Stimulated activated naive B cell treated with anti-CD40 and anti-IgM and Interleukin-4, amounts not matched to agents 10 μg/mL and 1 μg/mL and 100 μg/mL, for 72 hours (primary cell): Measurements from ENCODE around the gene ARHGEF2.

Source experiments
- ATAC-seq, 2 donors: fragments of 150-1000 bp; cut with Tn5 transposase; replicated peaks; 2 replicates each; pipeline ENCODE4 v1.10.0; 2021; ENCODE audit warnings: moderate library complexity in 1 of 2
- DNase-seq: peaks from one replicate; pipeline ENCODE4 v3.0.0; 2021
- H3K27ac Mint-ChIP-seq: one replicate; pipeline ENCODE4 v1.8.0; 2022; ENCODE audit warnings: mild to moderate bottlenecking, mixed read lengths
- H3K27me3 Mint-ChIP-seq, 2 donors: one replicate each; pipeline ENCODE4 v1.8.0; 2022; ENCODE audit warnings: mixed read lengths in 2 of 2
- H3K36me3 Mint-ChIP-seq, 2 donors: one replicate each; pipeline ENCODE4 v1.8.0; 2022; ENCODE audit warnings: mixed read lengths in 2 of 2, mild to moderate bottlenecking in 1 of 2
- H3K4me1 Mint-ChIP-seq, 2 donors: one replicate each; pipeline ENCODE4 v1.8.0; 2022; ENCODE audit warnings: mixed read lengths in 2 of 2, mild to moderate bottlenecking in 1 of 2
- H3K4me3 Mint-ChIP-seq, 2 donors: one replicate each; pipeline ENCODE4 v1.8.0; 2022; ENCODE audit warnings: mild to moderate bottlenecking in 2 of 2, mixed read lengths in 2 of 2, moderate library complexity in 1 of 2
- H3K9me3 Mint-ChIP-seq, 2 donors: one replicate each; pipeline ENCODE4 v1.8.0; 2022; ENCODE audit warnings: mixed read lengths in 2 of 2, mild to moderate bottlenecking in 1 of 2

ARHGEF2 gene

DNA sequence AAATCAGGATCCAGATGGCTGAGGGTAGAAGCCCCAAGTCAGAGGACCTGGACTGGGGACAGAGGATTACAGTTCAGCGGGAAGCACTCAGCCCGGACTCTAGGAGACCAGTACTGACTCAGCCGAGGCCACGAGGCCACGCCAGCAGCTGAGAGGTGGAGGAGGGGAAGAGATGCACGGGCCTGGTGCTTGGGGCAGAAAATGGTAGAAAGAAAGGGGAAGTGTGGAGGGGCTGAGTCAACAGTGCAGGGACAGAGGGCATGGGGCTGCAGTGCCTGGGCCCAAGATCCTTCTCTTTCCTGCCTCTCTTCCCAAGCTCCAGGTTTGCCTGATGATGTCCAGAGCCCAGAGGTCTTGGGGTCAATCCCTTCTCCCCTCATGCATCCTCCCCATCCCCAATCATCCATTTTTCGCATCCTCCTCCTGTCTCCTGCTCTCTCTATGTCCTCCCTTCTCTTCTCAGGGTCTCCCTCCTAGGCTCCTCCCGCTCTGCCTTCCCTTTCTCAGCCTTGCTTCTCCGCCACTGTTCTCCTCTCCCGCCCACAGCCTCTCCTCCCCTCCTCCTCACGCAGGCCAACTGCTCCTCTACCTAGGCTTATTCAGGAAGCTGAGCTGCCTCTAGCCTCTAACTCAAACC is 7.7 kb downstream of the ARHGEF2 start:
- ATAC-seq (peak; percentile 98 to 99), DNase-seq (peak; percentile 64)
- H3K4me1 Mint-ChIP-seq = peaks cover 85 to 97% of the 10 kb centered on the region in 2 donors
- peaks cover 62 to 76% of the 10 kb centered on the region in 2 donors for H3K36me3 Mint-ChIP-seq
- H3K27ac Mint-ChIP-seq = peak overlapping the region; percentile 90
- H3K9me3 Mint-ChIP-seq = no peaks in the 10 kb centered on the region
- H3K4me3 Mint-ChIP-seq = peak overlapping the region; percentile 71 to 74
- H3K27me3 Mint-ChIP-seq = no peaks in the 10 kb centered on the region

DNA sequence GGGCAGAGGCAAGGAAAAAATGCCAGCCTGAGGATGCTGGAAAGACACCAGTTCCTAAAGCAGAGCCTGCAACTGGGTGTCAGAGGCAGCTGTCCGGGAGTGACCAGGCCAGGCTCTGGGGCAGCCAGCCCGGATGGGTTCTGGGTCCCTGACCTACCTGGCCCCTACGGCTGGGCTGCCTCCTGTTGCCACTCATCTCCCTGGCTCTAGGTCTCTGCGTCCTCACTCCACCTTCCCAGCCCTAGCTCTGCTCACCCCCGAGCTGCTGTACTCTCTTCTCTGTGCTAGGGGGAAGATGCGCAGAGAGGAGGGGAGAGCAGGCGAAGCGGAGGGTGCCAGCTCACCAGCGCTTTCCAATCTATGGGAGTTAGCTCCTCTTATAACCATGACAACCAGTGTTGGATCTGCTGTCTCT is 9.0 kb downstream of the ARHGEF2 start:
- peaks cover 65 to 78% of the 10 kb centered on the region in 2 donors for H3K36me3 Mint-ChIP-seq
- no peak for DNase-seq
- peaks cover 75 to 96% of the 10 kb centered on the region in 2 donors for H3K4me1 Mint-ChIP-seq
- no peaks in the 10 kb centered on the region for H3K27me3 Mint-ChIP-seq
- H3K4me3 Mint-ChIP-seq = peak overlapping the region; percentile 71 to 74
- no peak for ATAC-seq
- no peaks in the 10 kb centered on the region for H3K9me3 Mint-ChIP-seq
- H3K27ac Mint-ChIP-seq = peak overlapping the region; percentile 90

GRCh38 chr1:155968670-155969069 is 9.7 kb downstream of the ARHGEF2 start:
- peaks cover 66 to 78% of the 10 kb centered on the region in 2 donors for H3K36me3 Mint-ChIP-seq
- DNase-seq = no peak
- no peaks in the 10 kb centered on the region for H3K9me3 Mint-ChIP-seq
- no peaks in the 10 kb centered on the region for H3K27me3 Mint-ChIP-seq
- H3K4me1 Mint-ChIP-seq = peaks cover 74 to 94% of the 10 kb centered on the region in 2 donors
- ATAC-seq = no peak
- H3K27ac Mint-ChIP-seq = peak overlapping the region; percentile 95
- H3K4me3 Mint-ChIP-seq = peak overlapping the region in 1 of 2 donors; percentile 57

- ATAC-seq = no peak
- H3K9me3 Mint-ChIP-seq = no peaks in the 10 kb centered on the region
- peaks cover 62 to 74% of the 10 kb centered on the region in 2 donors for H3K36me3 Mint-ChIP-seq
- H3K27me3 Mint-ChIP-seq = no peaks in the 10 kb centered on the region
- H3K4me3 Mint-ChIP-seq = peak overlapping the region; percentile 33 to 63
- H3K27ac Mint-ChIP-seq = peak overlapping the region; percentile 95
- H3K4me1 Mint-ChIP-seq = peaks cover 70 to 87% of the 10 kb centered on the region in 2 donors
- no peak for DNase-seq
Measured at GRCh38 chr1:155968051-155968400, 10.3 kb downstream of the ARHGEF2 start.

GRCh38 chr1:155967341-155968050 is 10.9 kb downstream of the ARHGEF2 start:
- Mint-ChIP-seq H3K9me3 (no peaks in the 10 kb centered on the region), H3K27me3 (no peaks in the 10 kb centered on the region), H3K4me1 (peaks cover 70 to 87% of the 10 kb centered on the region in 2 donors), H3K36me3 (peaks cover 61 to 74% of the 10 kb centered on the region in 2 donors), H3K4me3 (peak overlapping the region; percentile 33 to 63), H3K27ac (peak overlapping the region; percentile 95)
- ATAC-seq (no peak), DNase-seq (no peak)

GRCh38 chr1:155966750-155967149 is 11.6 kb downstream of the ARHGEF2 start:
- Mint-ChIP-seq H3K27me3 (no peaks in the 10 kb centered on the region), H3K27ac (peak overlapping the region; percentile 92), H3K4me3 (peak overlapping the region; percentile 43 to 48), H3K9me3 (no peaks in the 10 kb centered on the region), H3K4me1 (peaks cover 70 to 87% of the 10 kb centered on the region in 2 donors), H3K36me3 (peaks cover 64 to 74% of the 10 kb centered on the region in 2 donors)
- DNase-seq (no peak), ATAC-seq (no peak)

GRCh38 chr1:155966135-155966534 is 12.2 kb downstream of the ARHGEF2 start:
- peak overlapping the region in 1 of 2 donors; percentile 25 for H3K4me3 Mint-ChIP-seq

GRCh38 chr1:155964193-155964592 is 14.2 kb downstream of the ARHGEF2 start:
- no peaks in the 10 kb centered on the region for H3K27me3 Mint-ChIP-seq
- no peaks in the 10 kb centered on the region for H3K9me3 Mint-ChIP-seq
- no peak for DNase-seq
- ATAC-seq = no peak
- peaks cover 68 to 87% of the 10 kb centered on the region in 2 donors for H3K4me1 Mint-ChIP-seq
- H3K36me3 Mint-ChIP-seq = peaks cover 71 to 77% of the 10 kb centered on the region in 2 donors
- H3K4me3 Mint-ChIP-seq = no peak overlapping the region
- H3K27ac Mint-ChIP-seq = peak overlapping the region; percentile 53

More at GRCh38 chr1:155966135-155966534, 12.2 kb downstream of the ARHGEF2 start:
- no peaks in the 10 kb centered on the region for H3K27me3 Mint-ChIP-seq
- no peaks in the 10 kb centered on the region for H3K9me3 Mint-ChIP-seq
- peak overlapping the region; percentile 92 for H3K27ac Mint-ChIP-seq
- H3K36me3 Mint-ChIP-seq = peaks cover 68 to 78% of the 10 kb centered on the region in 2 donors
- ATAC-seq (no peak), DNase-seq (no peak)
- H3K4me1 Mint-ChIP-seq = peaks cover 71 to 87% of the 10 kb centered on the region in 2 donors

DNA sequence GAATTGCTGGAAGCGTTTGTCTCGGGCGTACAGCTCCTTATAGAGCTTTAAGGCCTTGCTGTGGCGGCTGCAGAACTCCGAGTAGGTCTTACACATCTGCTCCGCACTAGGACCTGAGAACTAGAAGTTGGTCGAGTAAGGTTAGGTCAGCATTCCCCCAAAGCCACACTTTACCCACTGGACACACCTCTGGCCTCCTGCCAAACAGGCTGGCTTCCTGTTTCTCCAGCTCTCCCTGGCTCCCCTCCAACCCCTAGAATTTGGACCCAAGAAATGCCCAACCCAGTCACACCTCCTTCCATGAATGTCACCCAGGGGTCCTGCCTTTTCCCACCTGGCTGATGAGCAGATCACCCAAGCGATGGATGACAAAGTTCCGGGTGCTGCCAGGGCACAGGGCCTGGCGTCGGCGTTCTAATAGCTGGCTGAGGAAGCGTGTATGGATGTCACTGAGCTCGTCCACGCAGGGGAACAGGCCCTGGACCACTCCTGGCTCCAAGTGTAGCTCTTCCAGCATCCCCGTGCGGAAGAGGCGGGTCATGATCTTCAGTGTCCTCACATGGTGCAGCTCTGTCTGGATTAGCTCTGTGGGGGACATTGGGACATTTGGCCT is 15.6 kb downstream of the ARHGEF2 start:
- Mint-ChIP-seq H3K36me3 (peaks cover 62% of the 10 kb centered on the region in 2 donors), H3K4me1 (peaks cover 55 to 73% of the 10 kb centered on the region in 2 donors), H3K27ac (peak overlapping the region; percentile 65), H3K4me3 (no peak overlapping the region), H3K9me3 (no peaks in the 10 kb centered on the region), H3K27me3 (no peaks in the 10 kb centered on the region)
- ATAC-seq = no peak
- no peak for DNase-seq

- no peaks in the 10 kb centered on the region for H3K27me3 Mint-ChIP-seq
- peaks cover 61 to 63% of the 10 kb centered on the region in 2 donors for H3K36me3 Mint-ChIP-seq
- DNase-seq (no peak), ATAC-seq (peak in 1 of 2 donors; percentile 30)
- peak overlapping the region; percentile 94 for H3K27ac Mint-ChIP-seq
- H3K4me1 Mint-ChIP-seq = peaks cover 47 to 65% of the 10 kb centered on the region in 2 donors
- peak overlapping the region in 1 of 2 donors; percentile 25 for H3K4me3 Mint-ChIP-seq
- H3K9me3 Mint-ChIP-seq = no peaks in the 10 kb centered on the region
Measured at GRCh38 chr1:155961937-155962336, 16.4 kb downstream of the ARHGEF2 start.

GRCh38 chr1:155960081-155960745 is 18.1 kb downstream of the ARHGEF2 start:
- Mint-ChIP-seq H3K36me3 (peaks cover 49% of the 10 kb centered on the region in 2 donors), H3K27me3 (no peaks in the 10 kb centered on the region), H3K9me3 (no peaks in the 10 kb centered on the region), H3K4me3 (peak overlapping the region; percentile 64 to 67), H3K27ac (peak overlapping the region; percentile 94), H3K4me1 (peaks cover 37 to 49% of the 10 kb centered on the region in 2 donors)
- ATAC-seq (peak; percentile 68 to 81), DNase-seq (no peak)

DNA sequence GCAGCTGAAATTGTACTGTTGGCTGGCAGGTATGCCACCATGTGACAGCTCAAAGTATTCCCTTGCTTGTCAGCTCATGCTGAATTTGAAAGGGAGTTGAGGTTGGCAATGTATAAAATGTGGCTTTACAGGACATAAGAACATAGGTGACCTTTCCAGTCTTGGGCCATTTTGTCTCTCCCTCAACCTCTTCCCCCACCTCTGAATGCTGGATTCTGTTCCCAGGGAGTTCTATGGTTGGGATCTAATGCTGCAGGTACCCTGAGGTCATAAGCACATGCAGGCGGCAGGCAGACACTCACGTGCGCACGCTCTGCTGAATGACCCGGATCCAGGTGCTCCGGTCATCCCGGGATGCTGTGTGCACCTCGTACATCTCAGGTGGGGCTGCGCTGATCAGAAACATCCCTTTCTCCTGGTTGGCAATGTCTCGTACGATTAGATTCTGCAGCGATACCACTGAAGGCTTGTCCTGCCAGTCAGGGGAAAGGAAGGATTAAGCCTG is 20.9 kb downstream of the ARHGEF2 start:
- DNase-seq (no peak), ATAC-seq (no peak)
- H3K4me3 Mint-ChIP-seq = no peak overlapping the region
- peaks cover 38 to 43% of the 10 kb centered on the region in 2 donors for H3K4me1 Mint-ChIP-seq
- no peaks in the 10 kb centered on the region for H3K27me3 Mint-ChIP-seq
- no peaks in the 10 kb centered on the region for H3K9me3 Mint-ChIP-seq
- peaks cover 50 to 53% of the 10 kb centered on the region in 2 donors for H3K36me3 Mint-ChIP-seq
- peak overlapping the region; percentile 37 for H3K27ac Mint-ChIP-seq

DNA sequence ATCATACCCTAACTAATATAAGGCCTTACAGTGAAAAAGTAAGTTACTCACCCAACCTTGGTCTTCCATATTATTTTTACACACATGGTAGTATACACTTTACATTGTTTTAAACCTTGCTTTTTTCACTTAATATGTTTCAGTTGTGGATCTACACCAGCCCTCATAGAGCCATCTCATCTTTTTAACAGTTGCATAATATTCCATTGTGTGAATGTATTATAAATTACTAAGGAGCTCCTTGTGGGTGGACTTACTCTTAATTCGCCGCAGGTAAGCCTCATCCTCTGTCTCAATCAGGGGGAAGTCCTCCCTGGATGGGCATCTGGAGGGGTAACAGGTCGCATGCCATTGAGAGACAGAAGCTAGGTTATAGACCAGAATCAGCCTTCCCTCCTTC is 23.7 kb downstream of the ARHGEF2 start:
- H3K4me1 Mint-ChIP-seq = peaks cover 33 to 41% of the 10 kb centered on the region in 2 donors
- H3K27ac Mint-ChIP-seq = peak overlapping the region; percentile 56
- H3K4me3 Mint-ChIP-seq = no peak overlapping the region
- no peak for DNase-seq
- H3K36me3 Mint-ChIP-seq = peaks cover 50 to 55% of the 10 kb centered on the region in 2 donors
- H3K27me3 Mint-ChIP-seq = no peaks in the 10 kb centered on the region
- ATAC-seq = no peak
- H3K9me3 Mint-ChIP-seq = no peaks in the 10 kb centered on the region

- peaks cover 53 to 57% of the 10 kb centered on the region in 2 donors for H3K36me3 Mint-ChIP-seq
- DNase-seq = no peak
- H3K27me3 Mint-ChIP-seq = no peaks in the 10 kb centered on the region
- peaks cover 35 to 49% of the 10 kb centered on the region in 2 donors for H3K4me1 Mint-ChIP-seq
- peak overlapping the region; percentile 94 for H3K27ac Mint-ChIP-seq
- H3K9me3 Mint-ChIP-seq = no peaks in the 10 kb centered on the region
- ATAC-seq = no peak
- peak overlapping the region; percentile 72 to 74 for H3K4me3 Mint-ChIP-seq
Measured at GRCh38 chr1:155952505-155952890, 25.8 kb downstream of the ARHGEF2 start.
